HepG2 (cell line): ENCODE results near the gene RRP36. TPM values are rescaled to one million over a fixed set of nuclear protein-coding genes. Genes with fewer than 3 reads are reported as not detected.

Experiments
- ATM ChIP-seq: fragments of 450-650 bp; IDR thresholded peaks from 2 replicates; pipeline ENCODE4 v1.7.1; 2017; ENCODE audit warnings: mild to moderate bottlenecking, borderline replicate concordance
- GLI4 ChIP-seq: sonication (generic); formaldehyde crosslinking; IDR thresholded peaks from 2 replicates; pipeline ENCODE4 v1.5.1; 2020; ENCODE audit warnings: missing genetic modification reagents, mild to moderate bottlenecking, moderate library complexity, borderline replicate concordance
- HMG20B ChIP-seq: conservative IDR thresholded peaks from 2 replicates; pipeline ENCODE4 v1.6.1; 2016; ENCODE audit warnings: missing genetic modification reagents, missing compliant biosample characterization
- MAX ChIP-seq: IDR thresholded peaks from 2 replicates; pipeline ENCODE4 v1.6.1; 2012; ENCODE audit warnings: inconsistent platforms
- NCOR1 ChIP-seq: fragments of 200-600 bp; sonication (generic); IDR thresholded peaks from 2 replicates; pipeline ENCODE4 v1.7.0; 2017; ENCODE audit warnings: antibody characterized with exemption, low read length, borderline replicate concordance
- PRDM15 ChIP-seq: sonication (generic); formaldehyde crosslinking; IDR thresholded peaks from 2 replicates; pipeline ENCODE4 v1.4.0; 2020; ENCODE audit warnings: missing genetic modification reagents
- RBM22 ChIP-seq: fragments of 200-400 bp; formaldehyde crosslinking; optimal IDR thresholded peaks from 2 replicates; pipeline ENCODE3; 2017; ENCODE audit warnings: mild to moderate bottlenecking, low read length, moderate library complexity
- SIX4 ChIP-seq: sonication (generic); formaldehyde crosslinking; IDR thresholded peaks from 2 replicates; pipeline ENCODE4 v1.4.0; 2020; ENCODE audit warnings: missing genetic modification reagents
- ZBTB20 ChIP-seq: sonication (generic); formaldehyde crosslinking; IDR thresholded peaks from 2 replicates; pipeline ENCODE4 v1.8.1; 2023; ENCODE audit warnings: missing genetic modification reagents, low read depth, mild to moderate bottlenecking, borderline replicate concordance
- ZNF143 ChIP-seq: sonication (generic); formaldehyde crosslinking; IDR thresholded peaks from 2 replicates; pipeline ENCODE4 v1.4.0; 2020; ENCODE audit warnings: missing genetic modification reagents
- ZNF605 ChIP-seq: sonication (generic); formaldehyde crosslinking; IDR thresholded peaks from 2 replicates; pipeline ENCODE4 v1.8.0; 2022; ENCODE audit warnings: mild to moderate bottlenecking, missing genetic modification reagents
- ZNF788 ChIP-seq: sonication (generic); formaldehyde crosslinking; IDR thresholded peaks from 2 replicates; pipeline ENCODE4 v1.5.0; 2020; ENCODE audit warnings: mild to moderate bottlenecking, missing genetic modification reagents, borderline replicate concordance
- polyA plus RNA-seq, 8 experiments: library from polyadenylated mRNA; depleted of rRNA in 3 of 8; stranded (reverse) in 7 of 8; unstranded in 1 of 8; fragments of >200 nt; fragmentation: Illumina TruSeq in 4 of 8; extraction: Trizol in 4 of 8; gene quantifications; 2 replicates each; pipeline versions ENCODE4 v1.2.1 to v1.2.3, GENCODE V29; 2011 to 2016; ENCODE audit warnings: low read depth in 4 of 8, missing spikeins in 1 of 8, mixed read lengths in 1 of 8; ENCODE audit not compliant: insufficient read depth in 1 of 8
- total RNA-seq, 5 experiments: library from RNA; depleted of rRNA; stranded (reverse); fragments of >200 nt; fragmentation: Illumina TruSeq; extraction: Trizol; gene quantifications; 2 replicates each; pipeline ENCODE4 v1.2.3, GENCODE V29; 2016; ENCODE audit warnings: low read depth in 1 of 5
- TF ChIP-seq, protein P1 (sequence below): sonication (generic); formaldehyde crosslinking; IDR thresholded peaks from 2 replicates; pipeline ENCODE4 v1.5.0; 2020; ENCODE audit warnings: missing genetic modification reagents
- TF ChIP-seq, protein P2 (sequence below): IDR thresholded peaks from 2 replicates; pipeline ENCODE4 v1.6.1; 2016
- TF ChIP-seq, protein P3 (sequence below): sonication (generic); formaldehyde crosslinking; IDR thresholded peaks from one replicate; pipeline ENCODE4 v1.5.1; 2020; ENCODE audit warnings: mild to moderate bottlenecking, missing genetic modification reagents; ENCODE audit errors: not compliant biosample characterization

Gene RRP36
- total and polyA plus RNA-seq, 2 of the 13 experiments (the other 11 are each of a cell fraction or from before 2014, with no cell fraction given): 29.5 to 144 TPM

- peak; percentile 56 for TF ChIP-seq PRDM15 (CRISPR knock-in tag)
- TF ChIP-seq HMG20B: no peak
- TF ChIP-seq, protein P1, sequence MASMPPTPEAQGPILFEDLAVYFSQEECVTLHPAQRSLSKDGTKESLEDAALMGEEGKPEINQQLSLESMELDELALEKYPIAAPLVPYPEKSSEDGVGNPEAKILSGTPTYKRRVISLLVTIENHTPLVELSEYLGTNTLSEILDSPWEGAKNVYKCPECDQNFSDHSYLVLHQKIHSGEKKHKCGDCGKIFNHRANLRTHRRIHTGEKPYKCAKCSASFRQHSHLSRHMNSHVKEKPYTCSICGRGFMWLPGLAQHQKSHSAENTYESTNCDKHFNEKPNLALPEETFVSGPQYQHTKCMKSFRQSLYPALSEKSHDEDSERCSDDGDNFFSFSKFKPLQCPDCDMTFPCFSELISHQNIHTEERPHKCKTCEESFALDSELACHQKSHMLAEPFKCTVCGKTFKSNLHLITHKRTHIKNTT: no peak
- peak; percentile 25; the same call in 1 of the 2 replicates for TF ChIP-seq ZNF788 (CRISPR knock-in tag)
- TF ChIP-seq RBM22: peak; percentile 78
- TF ChIP-seq SIX4 (CRISPR knock-in tag): no peak
- TF ChIP-seq ZNF143: peak; percentile 73
- TF ChIP-seq ZNF605 (CRISPR knock-in tag): 0 out of 2 replicates have a peak, but pooled peaks have one; percentile 60
- no peak for TF ChIP-seq ZBTB20
- peak; percentile 89 for TF ChIP-seq MAX
- peak; percentile 77; the same call in 1 of the 2 replicates for TF ChIP-seq GLI4 (CRISPR knock-in tag)
- TF ChIP-seq ATM: no peak
- TF ChIP-seq, protein P2, sequence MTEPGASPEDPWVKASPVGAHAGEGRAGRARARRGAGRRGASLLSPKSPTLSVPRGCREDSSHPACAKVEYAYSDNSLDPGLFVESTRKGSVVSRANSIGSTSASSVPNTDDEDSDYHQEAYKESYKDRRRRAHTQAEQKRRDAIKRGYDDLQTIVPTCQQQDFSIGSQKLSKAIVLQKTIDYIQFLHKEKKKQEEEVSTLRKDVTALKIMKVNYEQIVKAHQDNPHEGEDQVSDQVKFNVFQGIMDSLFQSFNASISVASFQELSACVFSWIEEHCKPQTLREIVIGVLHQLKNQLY (CRISPR knock-in tag): no peak
- TF ChIP-seq, protein P3, sequence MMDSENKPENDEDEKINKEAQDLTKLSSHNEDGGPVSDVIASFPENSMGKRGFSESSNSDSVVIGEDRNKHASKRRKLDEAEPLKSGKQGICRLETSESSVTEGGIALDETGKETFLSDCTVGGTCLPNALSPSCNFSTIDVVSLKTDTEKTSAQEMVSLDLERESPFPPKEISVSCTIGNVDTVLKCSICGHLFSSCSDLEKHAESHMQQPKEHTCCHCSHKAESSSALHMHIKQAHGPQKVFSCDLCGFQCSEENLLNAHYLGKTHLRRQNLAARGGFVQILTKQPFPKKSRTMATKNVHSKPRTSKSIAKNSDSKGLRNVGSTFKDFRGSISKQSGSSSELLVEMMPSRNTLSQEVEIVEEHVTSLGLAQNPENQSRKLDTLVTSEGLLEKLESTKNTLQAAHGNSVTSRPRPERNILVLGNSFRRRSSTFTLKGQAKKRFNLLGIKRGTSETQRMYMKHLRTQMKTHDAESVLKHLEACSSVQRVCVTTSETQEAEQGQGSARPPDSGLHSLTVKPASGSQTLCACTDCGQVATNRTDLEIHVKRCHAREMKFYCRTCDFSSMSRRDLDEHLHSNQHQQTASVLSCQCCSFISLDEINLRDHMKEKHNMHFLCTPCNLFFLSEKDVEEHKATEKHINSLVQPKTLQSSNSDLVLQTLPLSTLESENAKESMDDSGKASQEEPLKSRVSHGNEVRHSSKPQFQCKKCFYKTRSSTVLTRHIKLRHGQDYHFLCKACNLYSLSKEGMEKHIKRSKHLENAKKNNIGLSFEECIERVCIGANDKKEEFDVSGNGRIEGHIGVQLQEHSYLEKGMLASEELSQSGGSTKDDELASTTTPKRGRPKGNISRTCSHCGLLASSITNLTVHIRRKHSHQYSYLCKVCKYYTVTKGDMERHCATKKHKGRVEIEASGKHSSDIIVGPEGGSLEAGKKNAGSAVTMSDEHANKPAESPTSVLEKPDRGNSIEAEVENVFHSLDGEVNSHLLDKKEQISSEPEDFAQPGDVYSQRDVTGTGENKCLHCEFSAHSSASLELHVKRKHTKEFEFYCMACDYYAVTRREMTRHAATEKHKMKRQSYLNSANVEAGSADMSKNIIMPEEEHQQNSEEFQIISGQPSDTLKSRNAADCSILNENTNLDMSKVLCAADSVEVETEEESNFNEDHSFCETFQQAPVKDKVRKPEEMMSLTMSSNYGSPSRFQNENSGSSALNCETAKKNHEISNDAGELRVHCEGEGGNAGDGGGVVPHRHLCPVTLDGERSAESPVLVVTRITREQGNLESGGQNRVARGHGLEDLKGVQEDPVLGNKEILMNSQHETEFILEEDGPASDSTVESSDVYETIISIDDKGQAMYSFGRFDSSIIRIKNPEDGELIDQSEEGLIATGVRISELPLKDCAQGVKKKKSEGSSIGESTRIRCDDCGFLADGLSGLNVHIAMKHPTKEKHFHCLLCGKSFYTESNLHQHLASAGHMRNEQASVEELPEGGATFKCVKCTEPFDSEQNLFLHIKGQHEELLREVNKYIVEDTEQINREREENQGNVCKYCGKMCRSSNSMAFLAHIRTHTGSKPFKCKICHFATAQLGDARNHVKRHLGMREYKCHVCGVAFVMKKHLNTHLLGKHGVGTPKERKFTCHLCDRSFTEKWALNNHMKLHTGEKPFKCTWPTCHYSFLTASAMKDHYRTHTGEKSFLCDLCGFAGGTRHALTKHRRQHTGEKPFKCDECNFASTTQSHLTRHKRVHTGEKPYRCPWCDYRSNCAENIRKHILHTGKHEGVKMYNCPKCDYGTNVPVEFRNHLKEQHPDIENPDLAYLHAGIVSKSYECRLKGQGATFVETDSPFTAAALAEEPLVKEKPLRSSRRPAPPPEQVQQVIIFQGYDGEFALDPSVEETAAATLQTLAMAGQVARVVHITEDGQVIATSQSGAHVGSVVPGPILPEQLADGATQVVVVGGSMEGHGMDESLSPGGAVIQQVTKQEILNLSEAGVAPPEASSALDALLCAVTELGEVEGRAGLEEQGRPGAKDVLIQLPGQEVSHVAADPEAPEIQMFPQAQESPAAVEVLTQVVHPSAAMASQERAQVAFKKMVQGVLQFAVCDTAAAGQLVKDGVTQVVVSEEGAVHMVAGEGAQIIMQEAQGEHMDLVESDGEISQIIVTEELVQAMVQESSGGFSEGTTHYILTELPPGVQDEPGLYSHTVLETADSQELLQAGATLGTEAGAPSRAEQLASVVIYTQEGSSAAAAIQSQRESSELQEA (CRISPR knock-in tag): peak; percentile 71
- no peak for TF ChIP-seq NCOR1
Observed at GRCh38 chr6:43021270-43022047, at the start of gene RRP36 (continued).
